Liver (tissue), 9 donors: ENCODE results near the gene BPI. TPM values are rescaled to one million over a fixed set of nuclear protein-coding genes. Genes with fewer than 3 reads are reported as not detected.

Experiments used
- DNase-seq: peaks from one replicate; pipeline ENCODE4 v3.0.0-alpha.2; 2017; ENCODE audit warnings: low spot score
- H3K27ac ChIP-seq, 2 donors: one replicate each; pipeline ENCODE4 v1.7.0; 2013; ENCODE audit warnings: inconsistent platforms in 2 of 2, low read length in 2 of 2, control low read depth in 1 of 2, low read depth in 1 of 2, mild to moderate bottlenecking in 1 of 2
- H3K27me3 ChIP-seq, 4 donors: one replicate each; pipeline versions ENCODE4 v1.6.1 to v1.7.0; 2013; ENCODE audit warnings: low read length in 3 of 4, inconsistent platforms in 1 of 4, mild to moderate bottlenecking in 1 of 4, moderate library complexity in 1 of 4; ENCODE audit not compliant: control insufficient read depth in 4 of 4, insufficient read depth in 4 of 4
- H3K36me3 ChIP-seq, 4 donors: one replicate each; pipeline versions ENCODE4 v1.6.1 to v1.7.0; 2013; ENCODE audit warnings: low read length in 3 of 4, mild to moderate bottlenecking in 3 of 4, low read depth in 1 of 4, moderate library complexity in 1 of 4; ENCODE audit not compliant: control insufficient read depth in 4 of 4, insufficient read depth in 3 of 4
- H3K4me1 ChIP-seq, 4 donors: one replicate each; pipeline versions ENCODE4 v1.6.1 to v1.7.0; 2013; ENCODE audit warnings: low read length in 3 of 4, mild to moderate bottlenecking in 3 of 4, moderate library complexity in 1 of 4; ENCODE audit not compliant: control insufficient read depth in 4 of 4, insufficient read depth in 4 of 4
- H3K4me3 ChIP-seq, 3 donors: one replicate each; pipeline versions ENCODE4 v1.6.1 to v1.7.0; 2013; ENCODE audit warnings: low read length in 3 of 3, control low read depth in 1 of 3, low read depth in 1 of 3, mild to moderate bottlenecking in 1 of 3
- H3K9ac ChIP-seq, 2 donors: one replicate each; pipeline ENCODE4 v1.7.0; 2013; ENCODE audit warnings: low read length in 2 of 2, mild to moderate bottlenecking in 2 of 2, moderate library complexity in 2 of 2, control low read depth in 1 of 2, low read depth in 1 of 2
- H3K9me3 ChIP-seq, 4 donors: one replicate each; pipeline versions ENCODE4 v1.6.1 to v1.7.0; 2013; ENCODE audit warnings: low read length in 3 of 4; ENCODE audit not compliant: control insufficient read depth in 4 of 4
- EGR1 ChIP-seq, 2 donors: IDR thresholded peaks; 2 replicates each; pipeline ENCODE4 v1.6.1; 2016 to 2018; ENCODE audit warnings: antibody characterized with exemption in 2 of 2, low read depth in 2 of 2
- FOXA1 ChIP-seq: IDR thresholded peaks from 2 replicates; pipeline ENCODE4 v1.6.1; 2016; ENCODE audit warnings: antibody characterized with exemption
- FOXA2 ChIP-seq: IDR thresholded peaks from 2 replicates; pipeline ENCODE4 v1.6.1; 2016; ENCODE audit warnings: antibody characterized with exemption
- GABPA ChIP-seq, 2 donors: IDR thresholded peaks in 1 of 2; conservative IDR thresholded peaks in 1 of 2; 2 replicates each; pipeline ENCODE4 v1.6.1; 2016; ENCODE audit warnings: antibody characterized with exemption in 2 of 2, mild to moderate bottlenecking in 1 of 2, moderate library complexity in 1 of 2
- HNF4A ChIP-seq, 2 donors: conservative IDR thresholded peaks; 2 replicates each; pipeline ENCODE4 v1.6.1; 2016; ENCODE audit warnings: antibody characterized with exemption in 2 of 2, mild to moderate bottlenecking in 2 of 2
- HNF4G ChIP-seq: IDR thresholded peaks from 2 replicates; pipeline ENCODE4 v1.6.1; 2016; ENCODE audit warnings: antibody characterized with exemption
- JUND ChIP-seq, 2 donors: IDR thresholded peaks; 2 replicates each; pipeline ENCODE4 v1.6.1; 2016; ENCODE audit warnings: antibody characterized with exemption in 2 of 2
- NR2F2 ChIP-seq: IDR thresholded peaks from 2 replicates; pipeline ENCODE4 v1.6.1; 2016; ENCODE audit warnings: antibody characterized with exemption
- RAD21 ChIP-seq, 2 donors: IDR thresholded peaks; 2 replicates each; pipeline ENCODE4 v1.6.1; 2016; ENCODE audit warnings: antibody characterized with exemption in 2 of 2, mild to moderate bottlenecking in 2 of 2
- RXRA ChIP-seq, 2 donors: IDR thresholded peaks; 2 replicates each; pipeline ENCODE4 v1.6.1; 2017 to 2018; ENCODE audit warnings: antibody characterized with exemption in 2 of 2, mild to moderate bottlenecking in 1 of 2
- SP1 ChIP-seq: IDR thresholded peaks from 2 replicates; pipeline ENCODE4 v1.6.1; 2018; ENCODE audit warnings: antibody characterized with exemption, mild to moderate bottlenecking
- TAF1 ChIP-seq: conservative IDR thresholded peaks from 2 replicates; pipeline ENCODE4 v1.6.1; 2016; ENCODE audit warnings: antibody characterized with exemption, mild to moderate bottlenecking
- YY1 ChIP-seq: IDR thresholded peaks from 2 replicates; pipeline ENCODE4 v1.6.1; 2016; ENCODE audit warnings: antibody characterized with exemption, mild to moderate bottlenecking
- WGBS: extraction: QIAGEN DNeasy Blood & Tissue Kit; methylation state at CpG from one replicate; pipeline ENCODE4 v1.1.7; 2013; 5-methylcytosine and 5-hydroxymethylcytosine counted together
- polyA plus RNA-seq, 2 donors: library from polyadenylated mRNA; stranded (reverse) in 1 of 2; unstranded in 1 of 2; fragments of 200-250 nt in 1 of 2; fragments of >200 nt in 1 of 2; fragmentation: Nextera tagmentation in 1 of 2; extraction: Ambion mirVana in 1 of 2; gene quantifications; one replicate each; pipeline versions ENCODE4 v1.2.1 to v1.2.3, GENCODE V29; 2013 to 2015
- total RNA-seq, 2 donors: library from RNA; depleted of rRNA; stranded (reverse); fragments of >200 nt; gene quantifications; one replicate each; pipeline ENCODE4 v1.2.3, GENCODE V29; 2014
- TF ChIP-seq, protein P1 (sequence below): fragments of 150-350 bp; IDR thresholded peaks from 2 replicates; pipeline ENCODE4 v1.5.1; 2017; ENCODE audit warnings: improper control_type of control experiment, low read depth, low read length; ENCODE audit not compliant: missing input control
- TF ChIP-seq, protein P2 (sequence below): IDR thresholded peaks from 2 replicates; pipeline ENCODE4 v1.6.1; 2016; ENCODE audit warnings: antibody characterized with exemption
- TF ChIP-seq, protein P3 (sequence below): IDR thresholded peaks from 2 replicates; pipeline ENCODE4 v1.6.1; 2016; ENCODE audit warnings: antibody characterized with exemption
- TF ChIP-seq, protein P4 (sequence below): IDR thresholded peaks from 2 replicates; pipeline ENCODE4 v1.6.1; 2016; ENCODE audit warnings: antibody characterized with exemption
- TF ChIP-seq, protein P5 (sequence below): IDR thresholded peaks from 2 replicates; pipeline ENCODE4 v1.6.1; 2016; ENCODE audit warnings: antibody characterized with exemption, mild to moderate bottlenecking
- donor health status: healthy.
- donor health status: healthy.
- donor health status: healthy.
- donor health status: healthy.
- donor health status: healthy.

BPI gene
- total and polyA plus RNA-seq, 4 donors = 0.08 to 10.3 (median 0.37) TPM; not detected in 1

DNA sequence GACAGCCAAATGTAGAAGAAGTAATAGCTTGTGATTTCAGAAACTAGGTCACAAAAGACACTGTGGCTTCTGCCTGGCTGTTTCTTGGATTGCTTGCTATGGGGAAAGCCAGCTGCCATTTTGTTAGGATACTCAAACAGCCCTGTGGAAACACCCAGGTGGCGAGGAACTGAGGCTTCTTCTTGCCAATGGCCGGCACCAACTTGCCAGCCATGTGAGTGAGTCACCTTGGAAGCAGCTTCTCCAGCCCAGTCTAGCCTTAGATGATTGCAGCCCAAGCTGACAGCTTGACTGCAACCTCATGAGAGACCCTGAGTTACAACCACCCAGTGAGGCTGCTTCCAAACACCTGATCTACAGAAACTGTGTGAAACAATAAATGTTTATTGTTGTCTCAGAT, 31.6 kb upstream of the BPI start:
- WGBS = 86% methylated on average over 2 of the region's 2 CpGs
- Histone ChIP-seq H3K9me3 (no peaks in the 10 kb centered on the region), H3K4me1 (no peaks in the 10 kb centered on the region), H3K9ac (no peak overlapping the region), H3K36me3 (no peaks in the 10 kb centered on the region), H3K27ac (no peak overlapping the region), H3K4me3 (no peak overlapping the region), H3K27me3 (no peaks in the 10 kb centered on the region)
- DNase-seq = no peak
- no peak for TF ChIP-seq SP1
- TF ChIP-seq, protein P1, sequence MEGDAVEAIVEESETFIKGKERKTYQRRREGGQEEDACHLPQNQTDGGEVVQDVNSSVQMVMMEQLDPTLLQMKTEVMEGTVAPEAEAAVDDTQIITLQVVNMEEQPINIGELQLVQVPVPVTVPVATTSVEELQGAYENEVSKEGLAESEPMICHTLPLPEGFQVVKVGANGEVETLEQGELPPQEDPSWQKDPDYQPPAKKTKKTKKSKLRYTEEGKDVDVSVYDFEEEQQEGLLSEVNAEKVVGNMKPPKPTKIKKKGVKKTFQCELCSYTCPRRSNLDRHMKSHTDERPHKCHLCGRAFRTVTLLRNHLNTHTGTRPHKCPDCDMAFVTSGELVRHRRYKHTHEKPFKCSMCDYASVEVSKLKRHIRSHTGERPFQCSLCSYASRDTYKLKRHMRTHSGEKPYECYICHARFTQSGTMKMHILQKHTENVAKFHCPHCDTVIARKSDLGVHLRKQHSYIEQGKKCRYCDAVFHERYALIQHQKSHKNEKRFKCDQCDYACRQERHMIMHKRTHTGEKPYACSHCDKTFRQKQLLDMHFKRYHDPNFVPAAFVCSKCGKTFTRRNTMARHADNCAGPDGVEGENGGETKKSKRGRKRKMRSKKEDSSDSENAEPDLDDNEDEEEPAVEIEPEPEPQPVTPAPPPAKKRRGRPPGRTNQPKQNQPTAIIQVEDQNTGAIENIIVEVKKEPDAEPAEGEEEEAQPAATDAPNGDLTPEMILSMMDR = no peak
- no peak for TF ChIP-seq RAD21 (IDR thresholded peaks at IDR 0.05)
- TF ChIP-seq, protein P2, sequence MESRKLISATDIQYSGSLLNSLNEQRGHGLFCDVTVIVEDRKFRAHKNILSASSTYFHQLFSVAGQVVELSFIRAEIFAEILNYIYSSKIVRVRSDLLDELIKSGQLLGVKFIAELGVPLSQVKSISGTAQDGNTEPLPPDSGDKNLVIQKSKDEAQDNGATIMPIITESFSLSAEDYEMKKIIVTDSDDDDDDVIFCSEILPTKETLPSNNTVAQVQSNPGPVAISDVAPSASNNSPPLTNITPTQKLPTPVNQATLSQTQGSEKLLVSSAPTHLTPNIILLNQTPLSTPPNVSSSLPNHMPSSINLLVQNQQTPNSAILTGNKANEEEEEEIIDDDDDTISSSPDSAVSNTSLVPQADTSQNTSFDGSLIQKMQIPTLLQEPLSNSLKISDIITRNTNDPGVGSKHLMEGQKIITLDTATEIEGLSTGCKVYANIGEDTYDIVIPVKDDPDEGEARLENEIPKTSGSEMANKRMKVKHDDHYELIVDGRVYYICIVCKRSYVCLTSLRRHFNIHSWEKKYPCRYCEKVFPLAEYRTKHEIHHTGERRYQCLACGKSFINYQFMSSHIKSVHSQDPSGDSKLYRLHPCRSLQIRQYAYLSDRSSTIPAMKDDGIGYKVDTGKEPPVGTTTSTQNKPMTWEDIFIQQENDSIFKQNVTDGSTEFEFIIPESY = no peak
- TF ChIP-seq JUND (IDR thresholded peaks at IDR 0.05) = no peak
- TF ChIP-seq FOXA1 = no peak
- no peak for TF ChIP-seq EGR1 (IDR thresholded peaks at IDR 0.05; ENCODE audit: low read depth in 2 of 2)
- TF ChIP-seq FOXA2 = no peak
- TF ChIP-seq HNF4A (conservative IDR thresholded peaks at IDR 0.05) = no peak
- TF ChIP-seq, protein P3, sequence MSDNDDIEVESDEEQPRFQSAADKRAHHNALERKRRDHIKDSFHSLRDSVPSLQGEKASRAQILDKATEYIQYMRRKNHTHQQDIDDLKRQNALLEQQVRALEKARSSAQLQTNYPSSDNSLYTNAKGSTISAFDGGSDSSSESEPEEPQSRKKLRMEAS = no peak
- TF ChIP-seq YY1 = no peak
- TF ChIP-seq GABPA (IDR thresholded peaks at IDR 0.05 in 1 of 2, conservative IDR thresholded peaks at IDR 0.05 in 1 of 2) = no peak
- no peak for TF ChIP-seq TAF1
- no peak for TF ChIP-seq HNF4G
- no peak for TF ChIP-seq NR2F2
- no peak for TF ChIP-seq RXRA (IDR thresholded peaks at IDR 0.05)
- TF ChIP-seq, protein P4, sequence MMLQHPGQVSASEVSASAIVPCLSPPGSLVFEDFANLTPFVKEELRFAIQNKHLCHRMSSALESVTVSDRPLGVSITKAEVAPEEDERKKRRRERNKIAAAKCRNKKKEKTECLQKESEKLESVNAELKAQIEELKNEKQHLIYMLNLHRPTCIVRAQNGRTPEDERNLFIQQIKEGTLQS = no peak
- TF ChIP-seq, protein P5, sequence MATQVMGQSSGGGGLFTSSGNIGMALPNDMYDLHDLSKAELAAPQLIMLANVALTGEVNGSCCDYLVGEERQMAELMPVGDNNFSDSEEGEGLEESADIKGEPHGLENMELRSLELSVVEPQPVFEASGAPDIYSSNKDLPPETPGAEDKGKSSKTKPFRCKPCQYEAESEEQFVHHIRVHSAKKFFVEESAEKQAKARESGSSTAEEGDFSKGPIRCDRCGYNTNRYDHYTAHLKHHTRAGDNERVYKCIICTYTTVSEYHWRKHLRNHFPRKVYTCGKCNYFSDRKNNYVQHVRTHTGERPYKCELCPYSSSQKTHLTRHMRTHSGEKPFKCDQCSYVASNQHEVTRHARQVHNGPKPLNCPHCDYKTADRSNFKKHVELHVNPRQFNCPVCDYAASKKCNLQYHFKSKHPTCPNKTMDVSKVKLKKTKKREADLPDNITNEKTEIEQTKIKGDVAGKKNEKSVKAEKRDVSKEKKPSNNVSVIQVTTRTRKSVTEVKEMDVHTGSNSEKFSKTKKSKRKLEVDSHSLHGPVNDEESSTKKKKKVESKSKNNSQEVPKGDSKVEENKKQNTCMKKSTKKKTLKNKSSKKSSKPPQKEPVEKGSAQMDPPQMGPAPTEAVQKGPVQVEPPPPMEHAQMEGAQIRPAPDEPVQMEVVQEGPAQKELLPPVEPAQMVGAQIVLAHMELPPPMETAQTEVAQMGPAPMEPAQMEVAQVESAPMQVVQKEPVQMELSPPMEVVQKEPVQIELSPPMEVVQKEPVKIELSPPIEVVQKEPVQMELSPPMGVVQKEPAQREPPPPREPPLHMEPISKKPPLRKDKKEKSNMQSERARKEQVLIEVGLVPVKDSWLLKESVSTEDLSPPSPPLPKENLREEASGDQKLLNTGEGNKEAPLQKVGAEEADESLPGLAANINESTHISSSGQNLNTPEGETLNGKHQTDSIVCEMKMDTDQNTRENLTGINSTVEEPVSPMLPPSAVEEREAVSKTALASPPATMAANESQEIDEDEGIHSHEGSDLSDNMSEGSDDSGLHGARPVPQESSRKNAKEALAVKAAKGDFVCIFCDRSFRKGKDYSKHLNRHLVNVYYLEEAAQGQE = no peak
